Breast epithelium (tissue), 4 donors: ENCODE results near the gene TAGAP. TPM values are rescaled to one million over a fixed set of nuclear protein-coding genes. Genes with fewer than 3 reads are reported as not detected.
"Not testable (repeated sequence)": the region's sequence is repeated elsewhere in the genome, so short reads cannot be mapped to it uniquely, and the experiment has no call there.

ENCODE experiments used
- DNase-seq, 2 donors: peaks; one replicate each; pipeline ENCODE4 v3.0.0-alpha.2; 2019; ENCODE audit warnings: low spot score in 2 of 2
- H3K27ac ChIP-seq, 2 donors: fragments of 200-600 bp; sonication (generic) in 1 of 2; one replicate each; pipeline ENCODE4 v1.5.1; 2016 to 2019; ENCODE audit warnings: mild to moderate bottlenecking in 1 of 2
- H3K27me3 ChIP-seq, 2 donors: fragments of 200-600 bp; sonication (generic) in 1 of 2; one replicate each; pipeline versions ENCODE4 v1.5.1 to v1.6.0; 2017 to 2019; ENCODE audit warnings: control low read depth in 1 of 2, mild to moderate bottlenecking in 1 of 2
- H3K36me3 ChIP-seq: fragments of 200-600 bp; one replicate; pipeline ENCODE4 v1.5.1; 2019
- H3K4me1 ChIP-seq, 2 donors: fragments of 200-600 bp; sonication (generic); one replicate each; pipeline ENCODE4 v1.5.1; 2016 to 2019; ENCODE audit warnings: control low read depth in 1 of 2
- H3K4me3 ChIP-seq, 3 donors: fragments of 200-600 bp; sonication (generic); 1 replicate in 2 of 3; 2 replicates in 1 of 3; pipeline ENCODE4 v1.5.1; 2016 to 2019; ENCODE audit warnings: mild to moderate bottlenecking in 3 of 3, moderate library complexity in 2 of 3
- H3K9me3 ChIP-seq, 2 donors: fragments of 200-600 bp; sonication (generic) in 1 of 2; one replicate each; pipeline ENCODE4 v1.5.1; 2016 to 2019; ENCODE audit warnings: control low read depth in 1 of 2
- POLR2A ChIP-seq: fragments of 450-650 bp; IDR thresholded peaks from one replicate; pipeline ENCODE4 v1.6.1; 2016; ENCODE audit warnings: antibody characterized with exemption, mild to moderate bottlenecking, moderate library complexity
- POLR2AphosphoS5 ChIP-seq, 3 donors: sonication (generic); formaldehyde crosslinking; IDR thresholded peaks; one replicate each; pipeline ENCODE4 v1.6.1; 2017; ENCODE audit warnings: antibody characterized with exemption in 3 of 3
- intact Hi-C: fragments of 100-400 bp; cut with DNase I; formaldehyde crosslinking; loops from one replicate; pipeline ENCODE4 v1.15.1; 2023; ENCODE audit warnings: low total_unique reads
- total RNA-seq, 3 donors: library from RNA; depleted of rRNA; stranded (reverse); fragments of >200 nt; gene quantifications; one replicate each; pipeline ENCODE4 v1.1.0, GENCODE V29; 2016
- TF ChIP-seq, protein P1 (sequence below), 3 donors: fragments of 450-650 bp; IDR thresholded peaks; one replicate each; pipeline ENCODE4 v1.5.1; 2016 to 2017; ENCODE audit warnings: antibody characterized with exemption in 3 of 3, mild to moderate bottlenecking in 3 of 3, moderate library complexity in 3 of 3

The TAGAP gene
- total RNA-seq, 3 donors from 2014 or later, result 2.9 to 4.2 (median 4.1) TPM

DNA sequence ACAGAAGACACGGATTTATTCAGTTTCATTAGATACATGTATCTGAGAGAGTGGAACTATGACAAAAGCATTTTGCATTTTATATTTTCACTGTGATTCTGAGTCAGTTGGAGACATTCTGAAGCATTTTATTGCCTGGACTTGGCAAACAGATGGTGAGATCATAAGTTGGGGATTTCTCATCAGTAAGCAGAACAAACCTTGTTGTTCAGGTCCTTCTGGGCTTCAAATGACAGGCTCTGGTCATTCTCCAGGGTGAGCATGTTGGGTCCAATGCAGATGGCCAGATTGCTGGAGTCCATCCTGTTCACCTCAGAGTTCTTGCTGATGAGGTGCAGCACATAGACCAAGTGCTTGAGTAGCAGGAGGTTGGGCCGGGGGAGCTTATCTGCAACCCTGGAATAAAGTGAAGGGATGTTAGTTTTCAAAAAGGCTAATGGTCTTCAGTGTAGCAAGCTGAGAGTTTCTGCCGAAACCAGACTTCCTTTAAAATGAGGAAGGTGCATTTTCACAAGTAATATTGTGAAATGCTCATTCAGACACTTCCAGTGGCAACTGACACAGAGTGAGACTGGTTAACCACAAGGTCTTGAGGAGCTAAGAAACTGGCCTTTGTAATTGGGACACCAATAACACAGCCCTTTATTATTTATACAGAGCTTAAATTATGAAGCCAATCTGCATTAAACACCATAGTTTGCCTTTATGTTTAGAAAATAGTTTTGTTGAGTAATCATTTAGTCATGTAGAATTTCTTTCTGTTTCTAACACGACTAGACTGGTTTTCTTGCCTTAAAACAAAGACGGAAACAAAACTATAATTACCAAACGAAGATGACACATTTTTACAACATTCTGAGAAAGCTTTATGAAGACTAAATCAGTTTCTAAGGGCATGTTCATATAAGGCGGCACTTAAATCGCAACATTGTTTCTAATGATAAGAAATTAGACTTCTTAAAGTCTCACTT, 5.6 kb downstream of the TAGAP start:
- no peaks in the 10 kb centered on the region for H3K27me3 ChIP-seq
- intact Hi-C loops, result no loop called here
- H3K4me3 ChIP-seq, result no peak overlapping the region
- DNase-seq, result no peak
- H3K4me1 ChIP-seq, result no peaks in the 10 kb centered on the region
- H3K36me3 ChIP-seq, result no peaks in the 10 kb centered on the region
- TF ChIP-seq POLR2AphosphoS5 (IDR thresholded peaks at IDR 0.05), result no peak
- TF ChIP-seq, protein P1, sequence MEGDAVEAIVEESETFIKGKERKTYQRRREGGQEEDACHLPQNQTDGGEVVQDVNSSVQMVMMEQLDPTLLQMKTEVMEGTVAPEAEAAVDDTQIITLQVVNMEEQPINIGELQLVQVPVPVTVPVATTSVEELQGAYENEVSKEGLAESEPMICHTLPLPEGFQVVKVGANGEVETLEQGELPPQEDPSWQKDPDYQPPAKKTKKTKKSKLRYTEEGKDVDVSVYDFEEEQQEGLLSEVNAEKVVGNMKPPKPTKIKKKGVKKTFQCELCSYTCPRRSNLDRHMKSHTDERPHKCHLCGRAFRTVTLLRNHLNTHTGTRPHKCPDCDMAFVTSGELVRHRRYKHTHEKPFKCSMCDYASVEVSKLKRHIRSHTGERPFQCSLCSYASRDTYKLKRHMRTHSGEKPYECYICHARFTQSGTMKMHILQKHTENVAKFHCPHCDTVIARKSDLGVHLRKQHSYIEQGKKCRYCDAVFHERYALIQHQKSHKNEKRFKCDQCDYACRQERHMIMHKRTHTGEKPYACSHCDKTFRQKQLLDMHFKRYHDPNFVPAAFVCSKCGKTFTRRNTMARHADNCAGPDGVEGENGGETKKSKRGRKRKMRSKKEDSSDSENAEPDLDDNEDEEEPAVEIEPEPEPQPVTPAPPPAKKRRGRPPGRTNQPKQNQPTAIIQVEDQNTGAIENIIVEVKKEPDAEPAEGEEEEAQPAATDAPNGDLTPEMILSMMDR (IDR thresholded peaks at IDR 0.05), result no peak
- TF ChIP-seq POLR2A, result no peak
- H3K9me3 ChIP-seq, result no peaks in the 10 kb centered on the region
- H3K27ac ChIP-seq, result peak overlapping the region; percentile 70 to 71

DNA sequence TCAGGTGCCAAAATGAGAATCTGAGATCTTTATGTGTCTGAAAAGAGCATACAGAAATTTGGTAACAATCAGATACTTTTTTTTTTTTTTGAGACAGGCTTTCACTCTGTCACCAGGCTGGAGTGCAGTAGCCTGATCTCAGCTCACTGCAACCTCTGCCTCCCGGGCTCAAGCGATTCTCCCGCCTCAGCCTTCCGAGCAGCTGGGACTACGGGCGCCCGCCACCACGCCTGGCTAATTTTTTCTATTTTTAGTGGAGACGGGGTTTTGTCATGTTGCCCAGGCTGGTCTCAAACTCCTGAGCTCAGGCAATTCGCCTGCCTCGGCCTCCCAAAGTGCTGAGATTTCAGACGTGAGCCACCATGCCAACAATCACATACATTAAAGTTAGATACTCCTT, 6.5 kb downstream of the TAGAP start:
- H3K4me3 ChIP-seq, intact Hi-C loops, DNase-seq, H3K9me3 ChIP-seq, H3K27me3 ChIP-seq, H3K4me1 ChIP-seq, H3K36me3 ChIP-seq: not testable (repeated sequence)
- H3K27ac ChIP-seq, result peak overlapping the region in 1 of 2 donors; percentile 71

DNA sequence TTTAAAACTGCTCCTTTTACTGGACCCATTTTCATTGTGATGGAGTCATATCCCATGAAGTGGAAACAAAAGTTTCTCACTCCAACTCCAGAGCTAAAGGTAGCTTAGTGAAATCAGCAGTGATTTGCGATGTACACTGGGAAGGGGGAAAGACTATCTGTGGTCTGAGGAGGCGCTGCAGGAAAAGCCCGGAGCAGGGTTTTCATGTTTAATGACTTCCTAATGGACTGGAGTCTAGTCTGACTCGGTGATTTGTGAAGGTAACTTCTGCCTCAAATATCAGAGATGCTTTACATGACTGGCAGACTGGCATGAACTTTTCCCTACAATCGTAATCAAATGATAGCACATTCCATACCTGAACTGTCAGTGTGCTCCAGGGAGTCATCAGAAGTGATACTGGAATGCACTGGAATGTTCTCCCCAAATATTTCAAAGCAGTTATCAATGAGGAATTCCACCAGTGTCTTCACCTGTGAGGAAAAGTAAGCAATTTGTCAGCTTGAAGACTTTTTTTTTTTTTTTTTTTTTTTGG, 7.0 kb downstream of the TAGAP start:
- no peak for DNase-seq
- Histone ChIP-seq H3K9me3 (no peaks in the 10 kb centered on the region), H3K27ac (no peak overlapping the region), H3K27me3 (no peaks in the 10 kb centered on the region), H3K36me3 (no peaks in the 10 kb centered on the region), H3K4me3 (no peak overlapping the region), H3K4me1 (no peaks in the 10 kb centered on the region)
- intact Hi-C loops, result no loop called here
- no peak for TF ChIP-seq POLR2A
- TF ChIP-seq, protein P1 (IDR thresholded peaks at IDR 0.05), result no peak

DNA sequence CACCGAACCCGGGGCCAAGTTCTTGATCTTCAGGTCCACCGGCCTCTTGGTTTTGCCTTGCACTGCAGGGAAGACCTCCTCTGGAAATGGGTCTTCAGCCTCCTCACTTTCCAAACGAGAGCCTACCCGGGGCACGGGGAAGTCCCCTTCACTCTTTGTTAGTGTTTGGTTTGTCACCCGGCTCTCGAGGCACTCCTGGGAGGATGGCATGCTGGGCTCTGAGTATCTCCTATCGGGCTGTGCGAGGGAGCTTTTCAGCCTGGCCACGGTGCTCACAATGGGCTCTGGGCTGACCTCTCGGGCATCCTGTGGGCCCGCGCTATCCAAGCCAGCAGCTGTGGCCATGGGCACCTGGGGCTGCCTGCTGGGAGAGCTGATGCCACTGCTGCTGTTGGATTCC, 8.1 kb downstream of the TAGAP start:
- no peak overlapping the region for H3K4me3 ChIP-seq
- no peak for DNase-seq
- H3K9me3 ChIP-seq, result no peaks in the 10 kb centered on the region
- no peak overlapping the region for H3K27ac ChIP-seq
- no peaks in the 10 kb centered on the region for H3K4me1 ChIP-seq
- no peaks in the 10 kb centered on the region for H3K36me3 ChIP-seq
- intact Hi-C loops, result no loop called here
- TF ChIP-seq POLR2AphosphoS5 (IDR thresholded peaks at IDR 0.05) (no peak), POLR2A (no peak)
- TF ChIP-seq, protein P1 (IDR thresholded peaks at IDR 0.05), result no peak
- no peaks in the 10 kb centered on the region for H3K27me3 ChIP-seq

DNA sequence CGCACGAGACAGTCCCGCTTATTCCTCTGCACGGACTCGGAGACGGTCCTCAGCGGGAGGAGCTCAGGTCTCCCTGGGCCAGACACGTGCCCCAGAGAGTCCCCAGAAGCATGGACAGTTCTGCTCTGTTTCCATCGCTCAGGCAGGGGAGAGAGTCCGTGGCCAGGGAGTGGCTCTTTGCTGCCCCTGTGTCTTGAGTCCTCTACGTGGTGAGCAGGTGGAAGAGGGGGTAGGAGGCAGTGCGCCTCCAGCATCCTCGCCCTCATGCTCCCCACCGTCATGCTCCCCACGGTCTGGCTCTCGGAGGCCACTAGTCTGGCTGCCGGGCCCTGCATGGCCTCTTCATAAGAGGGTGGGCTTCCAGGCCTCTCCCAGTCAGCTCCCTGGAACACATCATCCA, 8.9 kb downstream of the TAGAP start:
- Histone ChIP-seq H3K4me1 (no peaks in the 10 kb centered on the region), H3K36me3 (no peaks in the 10 kb centered on the region), H3K27me3 (no peaks in the 10 kb centered on the region), H3K9me3 (no peaks in the 10 kb centered on the region), H3K4me3 (no peak overlapping the region), H3K27ac (no peak overlapping the region)
- TF ChIP-seq, protein P1 (IDR thresholded peaks at IDR 0.05), result no peak
- TF ChIP-seq POLR2AphosphoS5 (IDR thresholded peaks at IDR 0.05), result no peak
- TF ChIP-seq POLR2A, result no peak
- no peak for DNase-seq
- intact Hi-C loops, result no loop called here
